Tibial artery (tissue), 4 donors: ENCODE results near the gene FYB1.
A peak's percentile ranks its signal among the peaks of the same experiment; 100 is the strongest.

Experiments
- DNase-seq, 2 donors: peaks; one replicate each; pipeline ENCODE4 v3.0.0-alpha.2; 2019
- H3K27ac ChIP-seq, 2 donors: fragments of 200-600 bp; sonication (generic) in 1 of 2; 1 replicate in 1 of 2; 2 replicates in 1 of 2; pipeline ENCODE4 v1.5.1; 2018 to 2019; ENCODE audit warnings: mild to moderate bottlenecking in 1 of 2
- H3K27me3 ChIP-seq, 2 donors: fragments of 200-600 bp; sonication (generic) in 1 of 2; one replicate each; pipeline versions ENCODE4 v1.5.1 to v1.6.0; 2016 to 2019
- H3K36me3 ChIP-seq, 3 donors: fragments of 200-600 bp; sonication (generic) in 2 of 3; one replicate each; pipeline ENCODE4 v1.5.1; 2016 to 2019; ENCODE audit warnings: mild to moderate bottlenecking in 2 of 3
- H3K4me1 ChIP-seq, 4 donors: fragments of 200-600 bp; sonication (generic) in 2 of 4; 1 replicate in 3 of 4; 2 replicates in 1 of 4; pipeline ENCODE4 v1.5.1; 2016 to 2019
- H3K4me3 ChIP-seq, 2 donors: fragments of 200-600 bp; sonication (generic) in 1 of 2; 1 replicate in 1 of 2; 2 replicates in 1 of 2; pipeline ENCODE4 v1.5.1; 2018 to 2019; ENCODE audit warnings: mild to moderate bottlenecking in 2 of 2
- H3K9me3 ChIP-seq, 3 donors: fragments of 200-600 bp; sonication (generic) in 1 of 3; one replicate each; pipeline ENCODE4 v1.5.1; 2016 to 2019
- intact Hi-C: fragments of 100-400 bp; cut with DNase I; formaldehyde crosslinking; loops from one replicate; pipeline ENCODE4 v1.15.0; 2023; ENCODE audit warnings: low total_unique reads
- TF ChIP-seq, protein P1 (sequence below), 2 experiments: fragments of 200-600 bp in 1 of 2; fragments of 450-650 bp in 1 of 2; IDR thresholded peaks; one replicate each; pipeline ENCODE4 v1.5.1; 2017 to 2019; ENCODE audit warnings: antibody characterized with exemption in 2 of 2, mild to moderate bottlenecking in 1 of 2, moderate library complexity in 1 of 2

FYB1 gene

DNA sequence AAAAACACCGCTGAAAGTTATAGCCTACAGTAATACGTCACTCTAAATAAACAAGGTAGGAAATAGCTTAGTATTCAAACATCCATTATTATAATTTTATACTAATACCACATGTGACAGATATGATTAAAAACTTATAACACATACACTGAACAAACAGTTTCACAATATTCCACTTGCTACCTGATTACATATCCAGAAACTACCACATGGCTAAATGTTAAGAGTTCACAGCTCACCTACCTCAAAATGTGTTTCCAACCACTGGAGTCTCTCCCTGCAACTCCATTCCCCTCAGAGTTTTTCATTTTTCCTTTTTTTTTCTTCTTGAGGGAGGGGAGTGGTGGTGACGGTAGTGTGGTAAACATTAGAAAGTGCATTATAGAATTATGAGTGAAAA, 157.3 kb downstream of the FYB1 start:
- TF ChIP-seq, protein P1, sequence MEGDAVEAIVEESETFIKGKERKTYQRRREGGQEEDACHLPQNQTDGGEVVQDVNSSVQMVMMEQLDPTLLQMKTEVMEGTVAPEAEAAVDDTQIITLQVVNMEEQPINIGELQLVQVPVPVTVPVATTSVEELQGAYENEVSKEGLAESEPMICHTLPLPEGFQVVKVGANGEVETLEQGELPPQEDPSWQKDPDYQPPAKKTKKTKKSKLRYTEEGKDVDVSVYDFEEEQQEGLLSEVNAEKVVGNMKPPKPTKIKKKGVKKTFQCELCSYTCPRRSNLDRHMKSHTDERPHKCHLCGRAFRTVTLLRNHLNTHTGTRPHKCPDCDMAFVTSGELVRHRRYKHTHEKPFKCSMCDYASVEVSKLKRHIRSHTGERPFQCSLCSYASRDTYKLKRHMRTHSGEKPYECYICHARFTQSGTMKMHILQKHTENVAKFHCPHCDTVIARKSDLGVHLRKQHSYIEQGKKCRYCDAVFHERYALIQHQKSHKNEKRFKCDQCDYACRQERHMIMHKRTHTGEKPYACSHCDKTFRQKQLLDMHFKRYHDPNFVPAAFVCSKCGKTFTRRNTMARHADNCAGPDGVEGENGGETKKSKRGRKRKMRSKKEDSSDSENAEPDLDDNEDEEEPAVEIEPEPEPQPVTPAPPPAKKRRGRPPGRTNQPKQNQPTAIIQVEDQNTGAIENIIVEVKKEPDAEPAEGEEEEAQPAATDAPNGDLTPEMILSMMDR (IDR thresholded peaks at IDR 0.05), result no peak
- no peaks in the 10 kb centered on the region for H3K9me3 ChIP-seq
- no peak for DNase-seq
- intact Hi-C loops, result no loop called here
- no peak overlapping the region for H3K27ac ChIP-seq
- H3K4me1 ChIP-seq, result peaks cover 0 to 59% (median 14%) of the 10 kb centered on the region in 4 donors
- H3K36me3 ChIP-seq, result peaks cover 8 to 12% (median 12%) of the 10 kb centered on the region in 3 donors
- no peak overlapping the region for H3K4me3 ChIP-seq
- H3K27me3 ChIP-seq, result no peaks in the 10 kb centered on the region

DNA sequence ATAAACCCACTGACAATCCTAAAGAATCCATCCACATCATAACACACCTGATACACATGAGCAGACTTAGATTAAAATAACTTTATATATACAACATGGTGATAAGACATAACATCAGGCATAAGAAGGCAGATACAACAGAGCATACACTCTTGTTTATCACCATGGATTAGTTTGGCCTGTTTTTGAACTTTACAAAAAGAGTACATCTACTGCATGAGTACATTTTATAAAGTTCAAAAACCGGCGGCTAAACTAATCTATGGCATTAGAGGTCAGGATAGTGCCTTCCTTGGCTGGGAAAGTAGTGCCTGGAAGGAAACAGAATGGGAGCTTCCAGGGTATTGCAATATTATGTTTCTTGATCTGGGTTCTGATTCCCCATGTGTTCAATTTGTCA, 160.3 kb downstream of the FYB1 start:
- H3K4me3 ChIP-seq, result no peak overlapping the region
- H3K36me3 ChIP-seq, result peaks cover 0 to 7% (median 0%) of the 10 kb centered on the region in 3 donors
- H3K9me3 ChIP-seq, result no peaks in the 10 kb centered on the region
- intact Hi-C loops, result no loop called here
- H3K27me3 ChIP-seq, result no peaks in the 10 kb centered on the region
- H3K4me1 ChIP-seq, result peaks cover 0 to 51% (median 14%) of the 10 kb centered on the region in 4 donors
- no peak overlapping the region for H3K27ac ChIP-seq
- TF ChIP-seq, protein P1 (IDR thresholded peaks at IDR 0.05), result no peak
- no peak for DNase-seq

DNA sequence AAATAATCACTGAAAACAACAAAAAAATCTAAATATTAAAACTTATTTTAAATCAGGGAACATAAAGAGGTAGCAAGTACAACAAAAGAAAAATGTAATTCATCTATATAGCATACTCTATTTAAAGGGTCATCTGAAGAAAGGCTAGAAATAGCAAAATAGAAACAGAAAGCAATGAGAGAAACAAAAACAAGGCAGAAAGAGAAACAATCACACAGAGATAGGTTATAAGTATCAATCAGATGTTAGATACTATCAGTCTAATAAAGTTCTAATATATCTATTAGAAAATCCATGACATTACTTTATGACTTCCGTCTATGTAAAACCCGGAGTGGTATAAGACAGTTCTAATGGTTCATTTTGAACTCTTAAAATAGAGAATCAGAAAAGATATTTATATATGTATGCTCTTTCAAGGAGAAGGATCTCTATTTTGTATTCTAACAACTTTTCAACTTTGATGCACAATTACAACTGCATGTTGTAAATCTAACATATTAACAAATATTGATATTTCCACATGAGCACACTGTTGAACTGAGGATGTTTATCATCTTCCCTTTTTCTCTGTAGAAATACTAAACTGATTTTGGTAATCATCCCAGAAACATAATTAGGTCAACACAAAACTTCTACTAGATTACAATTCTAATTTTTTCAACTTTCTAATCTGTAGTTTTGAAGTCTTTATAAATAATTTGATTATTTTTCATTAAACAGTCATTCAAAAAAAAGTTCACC, 161.0 kb downstream of the FYB1 start:
- TF ChIP-seq, protein P1 (IDR thresholded peaks at IDR 0.05), result no peak
- no peaks in the 10 kb centered on the region for H3K27me3 ChIP-seq
- no peak for DNase-seq
- intact Hi-C loops, result no loop called here
- H3K27ac ChIP-seq, result peak overlapping the region in 1 of 2 donors; percentile 28
- H3K9me3 ChIP-seq, result no peaks in the 10 kb centered on the region
- H3K4me3 ChIP-seq, result no peak overlapping the region
- peaks cover 0 to 44% (median 14%) of the 10 kb centered on the region in 4 donors for H3K4me1 ChIP-seq
- peaks cover 0 to 7% (median 0%) of the 10 kb centered on the region in 3 donors for H3K36me3 ChIP-seq

DNA sequence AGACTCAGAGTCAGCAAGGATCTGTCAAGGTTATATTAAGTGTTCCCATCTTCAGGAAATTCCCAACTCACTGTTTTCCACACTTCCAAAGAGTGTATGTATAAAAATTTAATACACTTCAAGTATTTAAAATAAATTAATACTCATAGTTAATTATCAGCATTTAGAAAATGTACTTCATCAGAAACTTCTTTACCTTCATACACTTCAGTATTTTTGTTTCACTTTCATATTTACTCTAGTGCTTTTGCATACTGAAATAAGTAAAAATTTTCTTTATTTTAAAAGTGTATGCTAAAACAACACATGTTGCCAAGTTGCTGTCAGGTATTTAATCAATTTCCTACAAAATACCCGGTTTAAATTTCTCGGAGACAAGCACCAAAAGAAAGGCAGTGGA, 161.6 kb downstream of the FYB1 start:
- intact Hi-C loops, result no loop called here
- H3K27ac ChIP-seq, result peak overlapping the region in 1 of 2 donors; percentile 28
- H3K27me3 ChIP-seq, result no peaks in the 10 kb centered on the region
- TF ChIP-seq, protein P1 (IDR thresholded peaks at IDR 0.05), result no peak
- no peak for DNase-seq
- peak overlapping the region in 1 of 2 donors; percentile 18 for H3K4me3 ChIP-seq
- H3K9me3 ChIP-seq, result no peaks in the 10 kb centered on the region
- peaks cover 0 to 38% (median 11%) of the 10 kb centered on the region in 4 donors for H3K4me1 ChIP-seq
- H3K36me3 ChIP-seq, result peaks cover 0 to 7% (median 0%) of the 10 kb centered on the region in 3 donors

DNA sequence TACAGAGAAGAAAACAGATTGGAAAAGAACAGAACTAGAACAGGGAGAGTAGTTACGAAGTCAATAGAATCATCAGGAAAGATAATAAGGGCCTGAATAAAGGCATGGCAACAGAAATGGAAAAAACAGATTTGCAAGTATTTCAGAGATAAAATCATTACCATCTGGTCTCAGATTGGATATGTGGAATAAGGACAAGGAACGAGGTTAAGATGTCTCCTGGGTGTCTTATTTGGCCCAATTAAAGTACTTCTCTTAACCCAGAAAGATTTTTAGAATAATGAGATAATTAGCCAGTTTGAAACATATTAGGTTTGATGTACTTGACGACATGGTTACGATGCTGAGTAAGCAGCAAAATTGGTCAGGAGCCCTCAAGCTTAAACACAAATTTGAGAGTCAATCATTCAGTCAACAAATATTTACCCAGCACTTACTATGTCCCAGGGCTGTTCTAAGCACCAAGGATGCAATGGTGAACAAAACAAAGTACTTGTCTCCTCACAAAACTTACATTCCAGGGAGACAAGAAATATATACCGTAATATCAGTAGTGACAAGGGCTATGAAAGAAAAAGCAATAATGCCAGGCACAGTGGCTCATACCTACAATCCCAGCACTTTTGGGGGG, 163.5 kb downstream of the FYB1 start:
- Histone ChIP-seq H3K36me3 (peaks cover 0 to 7% (median 0%) of the 10 kb centered on the region in 3 donors), H3K27me3 (no peaks in the 10 kb centered on the region), H3K27ac (no peak overlapping the region), H3K4me1 (peaks cover 0 to 30% (median 10%) of the 10 kb centered on the region in 4 donors), H3K9me3 (no peaks in the 10 kb centered on the region), H3K4me3 (no peak overlapping the region)
- TF ChIP-seq, protein P1 (IDR thresholded peaks at IDR 0.05), result no peak
- DNase-seq, result no peak
- intact Hi-C loops, result no loop called here
